ENCODE measurements around the gene EIF4G3.

DNA sequence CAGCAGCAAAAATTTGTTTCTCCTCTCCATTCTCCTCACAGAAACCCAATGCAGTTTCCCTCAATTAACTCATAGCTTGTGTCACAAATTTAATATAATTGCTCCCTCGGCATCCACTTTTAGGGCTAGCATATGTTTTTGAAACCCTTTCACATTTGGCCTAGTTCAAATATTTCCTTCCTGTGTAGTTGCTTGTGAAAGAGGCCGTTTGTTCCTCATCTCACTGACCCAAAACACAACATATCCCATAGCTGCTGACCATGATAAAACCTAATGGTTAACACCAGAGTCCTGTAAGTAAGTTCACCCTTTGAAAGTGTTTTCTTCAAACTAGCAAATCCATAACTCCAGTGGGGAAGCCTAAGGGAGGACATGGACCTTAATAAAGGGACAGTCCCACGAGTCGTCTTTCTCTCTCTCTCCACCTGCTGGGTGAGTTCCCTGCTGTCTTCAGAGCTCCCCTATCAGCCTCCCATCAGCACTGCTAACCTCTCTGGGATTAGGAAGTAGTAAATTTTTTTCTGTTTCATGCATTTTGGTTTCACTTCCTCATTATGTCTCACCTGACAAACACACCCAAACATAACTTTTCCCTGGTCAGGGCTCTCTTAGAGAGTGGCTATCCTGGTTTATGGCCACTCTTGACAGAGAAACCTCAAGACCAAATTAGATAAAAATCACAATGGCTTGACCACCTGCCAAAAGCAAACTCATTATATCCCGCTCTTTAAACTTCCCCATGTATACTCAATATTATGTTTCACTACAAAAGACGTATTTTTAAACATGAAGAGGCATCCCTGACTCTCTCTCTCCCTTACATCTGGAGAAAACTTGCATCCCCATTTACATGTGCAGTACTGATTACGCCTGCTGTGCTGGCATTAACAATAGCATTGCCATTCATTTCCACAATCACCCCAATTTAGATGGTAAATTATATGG is 211.9 kb downstream of the EIF4G3 start:
- TF ChIP-seq, protein P1, sequence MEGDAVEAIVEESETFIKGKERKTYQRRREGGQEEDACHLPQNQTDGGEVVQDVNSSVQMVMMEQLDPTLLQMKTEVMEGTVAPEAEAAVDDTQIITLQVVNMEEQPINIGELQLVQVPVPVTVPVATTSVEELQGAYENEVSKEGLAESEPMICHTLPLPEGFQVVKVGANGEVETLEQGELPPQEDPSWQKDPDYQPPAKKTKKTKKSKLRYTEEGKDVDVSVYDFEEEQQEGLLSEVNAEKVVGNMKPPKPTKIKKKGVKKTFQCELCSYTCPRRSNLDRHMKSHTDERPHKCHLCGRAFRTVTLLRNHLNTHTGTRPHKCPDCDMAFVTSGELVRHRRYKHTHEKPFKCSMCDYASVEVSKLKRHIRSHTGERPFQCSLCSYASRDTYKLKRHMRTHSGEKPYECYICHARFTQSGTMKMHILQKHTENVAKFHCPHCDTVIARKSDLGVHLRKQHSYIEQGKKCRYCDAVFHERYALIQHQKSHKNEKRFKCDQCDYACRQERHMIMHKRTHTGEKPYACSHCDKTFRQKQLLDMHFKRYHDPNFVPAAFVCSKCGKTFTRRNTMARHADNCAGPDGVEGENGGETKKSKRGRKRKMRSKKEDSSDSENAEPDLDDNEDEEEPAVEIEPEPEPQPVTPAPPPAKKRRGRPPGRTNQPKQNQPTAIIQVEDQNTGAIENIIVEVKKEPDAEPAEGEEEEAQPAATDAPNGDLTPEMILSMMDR (IDR thresholded peaks at IDR 0.05) = no peak
- no peak for TF ChIP-seq POLR2A (IDR thresholded peaks at IDR 0.05)
